NT2/D1 (cell line): ENCODE measurements around the gene MIEF1.

Experiments
- SUZ12 ChIP-seq: IDR thresholded peaks from 2 replicates; pipeline ENCODE4 v1.6.1; 2011; ENCODE audit not compliant: insufficient read length, insufficient read depth; ENCODE audit errors: extremely low read depth
- YY1 ChIP-seq: IDR thresholded peaks from 2 replicates; pipeline ENCODE4 v1.6.1; 2011; ENCODE audit not compliant: insufficient read length, insufficient read depth
- ZNF274 ChIP-seq: IDR thresholded peaks from 2 replicates; pipeline ENCODE4 v1.6.1; 2011; ENCODE audit warnings: mild to moderate bottlenecking, low read depth, low read length

- TF ChIP-seq ZNF274 (no peak), SUZ12 (no peak), YY1 (no peak)
These were observed 35.9 kb downstream of the MIEF1 start for GRCh38 chr22:39537975-39538374.
